HepG2 (cell line): Measurements from ENCODE around the gene PRKCE. TPM values are rescaled to one million over a fixed set of nuclear protein-coding genes. Genes with fewer than 3 reads are reported as not detected.

Experiments
- ARID5B ChIP-seq: IDR thresholded peaks from 2 replicates; pipeline ENCODE4 v1.4.0; 2020; ENCODE audit warnings: mild to moderate bottlenecking, missing genetic modification reagents
- ERF ChIP-seq: IDR thresholded peaks from 2 replicates; pipeline ENCODE4 v1.6.1; 2018; ENCODE audit warnings: missing biosample characterization, missing genetic modification reagents
- KLF12 ChIP-seq: sonication (generic); formaldehyde crosslinking; IDR thresholded peaks from 2 replicates; pipeline ENCODE4 v1.4.0; 2020; ENCODE audit warnings: missing genetic modification reagents, borderline replicate concordance
- MAZ ChIP-seq, 2 experiments: sonication (generic) in 1 of 2; formaldehyde crosslinking in 1 of 2; IDR thresholded peaks; 2 replicates each; pipeline versions ENCODE4 v1.5.0 to v1.6.1; 2012 to 2020; ENCODE audit warnings: low read depth in 2 of 2, mild to moderate bottlenecking in 2 of 2, borderline replicate concordance in 1 of 2, improper control_type of control experiment in 1 of 2, low read length in 1 of 2, missing genetic modification reagents in 1 of 2, moderate library complexity in 1 of 2
- MEIS2 ChIP-seq: sonication (generic); formaldehyde crosslinking; IDR thresholded peaks from 2 replicates; pipeline ENCODE4 v1.9.0; 2021; ENCODE audit warnings: mild to moderate bottlenecking, missing genetic modification reagents
- PBX2 ChIP-seq: IDR thresholded peaks from 2 replicates; pipeline ENCODE4 v1.6.1; 2016; ENCODE audit warnings: control low read depth
- PREB ChIP-seq: sonication (generic); formaldehyde crosslinking; IDR thresholded peaks from 2 replicates; pipeline ENCODE4 v1.4.0; 2020; ENCODE audit warnings: missing genetic modification reagents
- RFX3 ChIP-seq: IDR thresholded peaks from 2 replicates; pipeline ENCODE4 v1.6.1; 2016; ENCODE audit warnings: missing biosample characterization, missing genetic modification reagents
- SIX4 ChIP-seq: sonication (generic); formaldehyde crosslinking; IDR thresholded peaks from 2 replicates; pipeline ENCODE4 v1.4.0; 2020; ENCODE audit warnings: missing genetic modification reagents
- TEF ChIP-seq: sonication (generic); formaldehyde crosslinking; IDR thresholded peaks from 2 replicates; pipeline ENCODE4 v1.5.0; 2020; ENCODE audit warnings: missing genetic modification reagents
- THYN1 ChIP-seq: sonication (generic); formaldehyde crosslinking; IDR thresholded peaks from 2 replicates; pipeline ENCODE4 v1.8.1; 2023; ENCODE audit warnings: low read depth, mild to moderate bottlenecking, moderate library complexity, missing genetic modification reagents, borderline replicate concordance
- ZFP36 ChIP-seq: fragments of 150-350 bp; IDR thresholded peaks from 2 replicates; pipeline ENCODE4 v1.6.1; 2018; ENCODE audit warnings: borderline replicate concordance, low read length, low read depth; ENCODE audit not compliant: partially characterized antibody
- ZNF326 ChIP-seq: sonication (generic); formaldehyde crosslinking; IDR thresholded peaks from 2 replicates; pipeline ENCODE4 v1.4.0; 2020; ENCODE audit warnings: missing genetic modification reagents, borderline replicate concordance
- ZNF598 ChIP-seq: sonication (generic); formaldehyde crosslinking; IDR thresholded peaks from 2 replicates; pipeline ENCODE4 v1.5.1; 2020; ENCODE audit warnings: mild to moderate bottlenecking, missing genetic modification reagents, borderline replicate concordance
- polyA plus RNA-seq, 8 experiments: library from polyadenylated mRNA; depleted of rRNA in 3 of 8; stranded (reverse) in 7 of 8; unstranded in 1 of 8; fragments of >200 nt; fragmentation: Illumina TruSeq in 4 of 8; extraction: Trizol in 4 of 8; gene quantifications; 2 replicates each; pipeline versions ENCODE4 v1.2.1 to v1.2.3, GENCODE V29; 2011 to 2016; ENCODE audit warnings: low read depth in 4 of 8, missing spikeins in 1 of 8, mixed read lengths in 1 of 8; ENCODE audit not compliant: insufficient read depth in 1 of 8
- total RNA-seq, 5 experiments: library from RNA; depleted of rRNA; stranded (reverse); fragments of >200 nt; fragmentation: Illumina TruSeq; extraction: Trizol; gene quantifications; 2 replicates each; pipeline ENCODE4 v1.2.3, GENCODE V29; 2016; ENCODE audit warnings: low read depth in 1 of 5
- TF ChIP-seq, protein P1 (sequence below): IDR thresholded peaks from 2 replicates; pipeline ENCODE4 v1.6.1; 2016; ENCODE audit warnings: low read depth, control low read depth
- TF ChIP-seq, protein P2 (sequence below): fragments of 450-650 bp; IDR thresholded peaks from 2 replicates; pipeline ENCODE4 v1.6.1; 2017; ENCODE audit warnings: mild to moderate bottlenecking

PRKCE gene
- total and polyA plus RNA-seq, 2 of the 13 experiments (the other 11 are each of a cell fraction or from before 2014, with no cell fraction given), result 1.0 to 3.9 TPM

GRCh38 chr2:45652090-45653031, 886 bp downstream of the PRKCE start (continued):
- TF ChIP-seq RFX3 (CRISPR knock-in tag) (no peak), MAZ (IDR thresholded peaks at IDR 0.05; ENCODE audit: borderline replicate concordance, low read depth, low read length) (no peak), MAZ (CRISPR knock-in tag; IDR thresholded peaks at IDR 0.05; ENCODE audit: low read depth) (no peak), ZNF598 (CRISPR knock-in tag) (no peak), ERF (no peak), SIX4 (CRISPR knock-in tag) (no peak), KLF12 (CRISPR knock-in tag) (no peak), PREB (no peak), ZFP36 (no peak), PBX2 (CRISPR knock-in tag) (no peak), MEIS2 (CRISPR knock-in tag) (no peak), ZNF326 (CRISPR knock-in tag) (no peak), THYN1 (CRISPR knock-in tag) (no peak), ARID5B (CRISPR knock-in tag) (no peak), TEF (CRISPR knock-in tag) (no peak)
- TF ChIP-seq, protein P1, sequence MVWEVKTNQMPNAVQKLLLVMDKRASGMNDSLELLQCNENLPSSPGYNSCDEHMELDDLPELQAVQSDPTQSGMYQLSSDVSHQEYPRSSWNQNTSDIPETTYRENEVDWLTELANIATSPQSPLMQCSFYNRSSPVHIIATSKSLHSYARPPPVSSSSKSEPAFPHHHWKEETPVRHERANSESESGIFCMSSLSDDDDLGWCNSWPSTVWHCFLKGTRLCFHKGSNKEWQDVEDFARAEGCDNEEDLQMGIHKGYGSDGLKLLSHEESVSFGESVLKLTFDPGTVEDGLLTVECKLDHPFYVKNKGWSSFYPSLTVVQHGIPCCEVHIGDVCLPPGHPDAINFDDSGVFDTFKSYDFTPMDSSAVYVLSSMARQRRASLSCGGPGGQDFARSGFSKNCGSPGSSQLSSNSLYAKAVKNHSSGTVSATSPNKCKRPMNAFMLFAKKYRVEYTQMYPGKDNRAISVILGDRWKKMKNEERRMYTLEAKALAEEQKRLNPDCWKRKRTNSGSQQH (CRISPR knock-in tag), result no peak
- TF ChIP-seq, protein P2, sequence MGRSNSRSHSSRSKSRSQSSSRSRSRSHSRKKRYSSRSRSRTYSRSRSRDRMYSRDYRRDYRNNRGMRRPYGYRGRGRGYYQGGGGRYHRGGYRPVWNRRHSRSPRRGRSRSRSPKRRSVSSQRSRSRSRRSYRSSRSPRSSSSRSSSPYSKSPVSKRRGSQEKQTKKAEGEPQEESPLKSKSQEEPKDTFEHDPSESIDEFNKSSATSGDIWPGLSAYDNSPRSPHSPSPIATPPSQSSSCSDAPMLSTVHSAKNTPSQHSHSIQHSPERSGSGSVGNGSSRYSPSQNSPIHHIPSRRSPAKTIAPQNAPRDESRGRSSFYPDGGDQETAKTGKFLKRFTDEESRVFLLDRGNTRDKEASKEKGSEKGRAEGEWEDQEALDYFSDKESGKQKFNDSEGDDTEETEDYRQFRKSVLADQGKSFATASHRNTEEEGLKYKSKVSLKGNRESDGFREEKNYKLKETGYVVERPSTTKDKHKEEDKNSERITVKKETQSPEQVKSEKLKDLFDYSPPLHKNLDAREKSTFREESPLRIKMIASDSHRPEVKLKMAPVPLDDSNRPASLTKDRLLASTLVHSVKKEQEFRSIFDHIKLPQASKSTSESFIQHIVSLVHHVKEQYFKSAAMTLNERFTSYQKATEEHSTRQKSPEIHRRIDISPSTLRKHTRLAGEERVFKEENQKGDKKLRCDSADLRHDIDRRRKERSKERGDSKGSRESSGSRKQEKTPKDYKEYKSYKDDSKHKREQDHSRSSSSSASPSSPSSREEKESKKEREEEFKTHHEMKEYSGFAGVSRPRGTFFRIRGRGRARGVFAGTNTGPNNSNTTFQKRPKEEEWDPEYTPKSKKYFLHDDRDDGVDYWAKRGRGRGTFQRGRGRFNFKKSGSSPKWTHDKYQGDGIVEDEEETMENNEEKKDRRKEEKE, result no peak
